HCT116 (cell line): ENCODE results near the gene ZNF225. TPM values are rescaled to one million over a fixed set of nuclear protein-coding genes. Genes with fewer than 3 reads are reported as not detected.

Experiments
- ATAC-seq: fragments of 200-7000 bp; cut with Tn5 transposase; 2 replicates; pipeline ENCODE4 v1.9.1; 2020; ENCODE audit warnings: mild to moderate bottlenecking, moderate library complexity
- BruUV-seq: library from RNA; stranded (reverse); fragments of 400-500 nt; replicated peaks from 2 replicates; lab custom pipeline; 2021; lab: Mats Ljungman, UMichigan
- CTCF ChIA-PET: fragments of 300-600 bp; sonication (Branson Sonifier 250); formaldehyde crosslinking; loops from one replicate; lab custom pipeline; 2021; ENCODE audit warnings: antibody characterized with exemption; lab: Charles Lee
- POLR2A ChIA-PET: fragments of 300-600, 350-600 bp; sonication (Branson Sonifier 250); formaldehyde crosslinking; loops from one replicate; lab custom pipeline; 2021; ENCODE audit warnings: antibody characterized with exemption; lab: Charles Lee
- RAD21 ChIA-PET, 2 experiments: fragments of 300-600 bp; sonication (Branson Sonifier 250); formaldehyde crosslinking; loops; one replicate each; lab custom pipeline; 2023; ENCODE audit warnings: low total read pairs in 2 of 2; ENCODE audit not compliant: uncharacterized antibody in 2 of 2, unreplicated experiment in 2 of 2, low non-redundant PET in 1 of 2; lab: Charles Lee
- DNase-seq: peaks from one replicate; pipeline ENCODE4 v3.0.0-alpha.2; 2010; ENCODE audit warnings: low read depth, low spot score
- H2AFZ ChIP-seq: fragments of 200-600 bp; shearing (Covaris generic), sonication (generic); 2 replicates; pipeline ENCODE4 v1.6.1; 2017; ENCODE audit warnings: low read depth, mixed run types, mixed read lengths, antibody characterized with exemption, low read length; ENCODE audit not compliant: poor library complexity, severe bottlenecking
- H3K27ac ChIP-seq: 2 replicates; pipeline ENCODE4 v1.5.1; 2012; ENCODE audit warnings: low read depth, low read length
- H3K27me3 ChIP-seq: fragments of 200-600 bp; sonication (generic); 2 replicates; pipeline ENCODE4 v1.6.1; 2016; ENCODE audit warnings: mixed run types, low read length, mixed read lengths; ENCODE audit not compliant: insufficient read depth
- H3K36me3 ChIP-seq, 2 experiments: fragments of 200-500 bp in 1 of 2; fragments of 200-600 bp in 1 of 2; sonication (Bioruptor generic) in 1 of 2; sonication (generic) in 1 of 2; 2 replicates each; pipeline versions ENCODE4 v1.5.1 to v1.6.1; 2014 to 2016; ENCODE audit warnings: low read length in 2 of 2, inconsistent platforms in 1 of 2, mixed read lengths in 1 of 2, mixed run types in 1 of 2; ENCODE audit not compliant: insufficient read depth in 2 of 2, control insufficient read depth in 1 of 2
- H3K4me1 ChIP-seq, 2 experiments: fragments of 200-600 bp in 1 of 2; sonication (generic) in 1 of 2; 2 replicates each; pipeline versions ENCODE4 v1.5.1 to v1.6.1; 2012 to 2017; ENCODE audit warnings: low read length in 2 of 2, inconsistent platforms in 1 of 2, mild to moderate bottlenecking in 1 of 2, mixed read lengths in 1 of 2, mixed run types in 1 of 2, moderate library complexity in 1 of 2; ENCODE audit not compliant: insufficient read depth in 2 of 2, control insufficient read depth in 1 of 2
- H3K4me2 ChIP-seq: fragments of 200-600 bp; sonication (generic); 2 replicates; pipeline ENCODE4 v1.6.1; 2017; ENCODE audit warnings: mixed run types, low read length, mixed read lengths
- H3K4me3 ChIP-seq, 2 experiments: fragments of 200-600 bp in 1 of 2; sonication (generic) in 1 of 2; replicated peaks in 1 of 2; 2 replicates each; pipeline ENCODE4 v1.5.1; 2011 to 2016; ENCODE audit warnings: low read length in 2 of 2, control low read depth in 1 of 2, low read depth in 1 of 2, mild to moderate bottlenecking in 1 of 2, mixed read lengths in 1 of 2, mixed run types in 1 of 2
- H3K79me2 ChIP-seq: fragments of 200-600 bp; sonication (generic); 2 replicates; pipeline ENCODE4 v1.6.1; 2017; ENCODE audit warnings: mild to moderate bottlenecking, mixed run types, low read length, moderate library complexity, mixed read lengths; ENCODE audit not compliant: insufficient read depth
- H3K9ac ChIP-seq: fragments of 200-600 bp; sonication (generic); 2 replicates; pipeline ENCODE4 v1.6.1; 2016; ENCODE audit warnings: low read length, mixed read lengths
- H3K9me2 ChIP-seq: fragments of 200-600 bp; sonication (generic), shearing (Covaris generic); 2 replicates; pipeline ENCODE4 v1.6.1; 2017; ENCODE audit warnings: mixed run types, mild to moderate bottlenecking, moderate library complexity; ENCODE audit not compliant: insufficient read depth
- H3K9me3 ChIP-seq, 2 experiments: fragments of 200-500 bp in 1 of 2; fragments of 200-600 bp in 1 of 2; sonication (Bioruptor generic) in 1 of 2; sonication (generic) in 1 of 2; 2 replicates each; pipeline ENCODE4 v1.6.1; 2014 to 2017; ENCODE audit warnings: low read length in 2 of 2, mixed read lengths in 2 of 2, inconsistent platforms in 1 of 2, low read depth in 1 of 2, mild to moderate bottlenecking in 1 of 2, mixed run types in 1 of 2, moderate library complexity in 1 of 2; ENCODE audit not compliant: control insufficient read depth in 1 of 2, insufficient read depth in 1 of 2
- H4K20me1 ChIP-seq: fragments of 200-600 bp; sonication (generic), shearing (Covaris generic); 2 replicates; pipeline ENCODE4 v1.6.1; 2017; ENCODE audit warnings: mixed run types, mild to moderate bottlenecking, moderate library complexity; ENCODE audit not compliant: insufficient read depth
- CEBPB ChIP-seq: IDR thresholded peaks from 2 replicates; pipeline ENCODE4 v1.6.1; 2012; ENCODE audit warnings: low read depth
- EGR1 ChIP-seq: IDR thresholded peaks from 2 replicates; pipeline ENCODE4 v1.6.1; 2012; ENCODE audit warnings: low read depth
- ELF1 ChIP-seq: IDR thresholded peaks from 2 replicates; pipeline ENCODE4 v1.6.1; 2012; ENCODE audit warnings: low read depth, borderline replicate concordance
- EZH2 ChIP-seq: fragments of 200-600 bp; sonication (generic); IDR thresholded peaks from 2 replicates; pipeline ENCODE4 v1.6.1; 2017; ENCODE audit warnings: antibody characterized with exemption, mixed run types
- EZH2phosphoT487 ChIP-seq: fragments of 200-600 bp; IDR thresholded peaks from 2 replicates; pipeline ENCODE4 v1.6.1; 2018; ENCODE audit warnings: antibody characterized with exemption, borderline replicate concordance
- POLR2AphosphoS5 ChIP-seq: IDR thresholded peaks from 2 replicates; pipeline ENCODE4 v1.6.1; 2011; ENCODE audit warnings: mild to moderate bottlenecking, low read depth, low read length, moderate library complexity
- RAD21 ChIP-seq: IDR thresholded peaks from 2 replicates; pipeline ENCODE4 v1.6.1; 2012; ENCODE audit warnings: low read depth, mild to moderate bottlenecking
- REST ChIP-seq: IDR thresholded peaks from 2 replicates; pipeline ENCODE4 v1.6.1; 2012; ENCODE audit warnings: low read depth
- SP1 ChIP-seq: IDR thresholded peaks from 2 replicates; pipeline ENCODE4 v1.6.1; 2012; ENCODE audit warnings: low read depth
- TCF7L2 ChIP-seq: IDR thresholded peaks from 2 replicates; pipeline ENCODE4 v1.7.0; 2011; ENCODE audit warnings: borderline replicate concordance, inconsistent platforms; ENCODE audit not compliant: insufficient read depth, insufficient read length; ENCODE audit errors: extremely low read depth
- intact Hi-C: fragments of 100-400 bp; cut with micrococcal nuclease; formaldehyde crosslinking; loops from 2 replicates; pipeline ENCODE4 v1.10.0; 2022
- total RNA-seq: library from RNA; stranded (reverse); gene quantifications from one replicate; pipeline ENCODE4 v1.2.1, GENCODE V29; 2021; ENCODE audit not compliant: unreplicated experiment
- TF ChIP-seq, protein P1 (sequence below), 3 experiments: fragments of 200-600 bp in 1 of 3; sonication (generic) in 1 of 3; IDR thresholded peaks in 2 of 3; conservative IDR thresholded peaks in 1 of 3; 2 replicates each; pipeline ENCODE4 v1.5.1; 2012 to 2017; ENCODE audit warnings: low read depth in 2 of 3, low read length in 2 of 3, antibody characterized with exemption in 1 of 3, borderline replicate concordance in 1 of 3, control low read depth in 1 of 3, mild to moderate bottlenecking in 1 of 3, mixed read lengths in 1 of 3, mixed run types in 1 of 3, moderate library complexity in 1 of 3; ENCODE audit not compliant: insufficient read depth in 1 of 3
- TF ChIP-seq, protein P2 (sequence below): IDR thresholded peaks from 2 replicates; pipeline ENCODE4 v1.6.1; 2012

ZNF225 gene
- total RNA-seq, 1 experiment from 2014 or later: 2.8 TPM

- Histone ChIP-seq H3K4me2 (no peak overlapping the region), H3K4me1 (no peaks in the 10 kb centered on the region), H3K27me3 (no peaks in the 10 kb centered on the region), H2AFZ (no peak overlapping the region), H3K9me3 (no peaks in the 10 kb centered on the region; a peak in 2 of 4 replicates), H3K4me3 (no peak overlapping the region), H3K79me2 (no peaks in the 10 kb centered on the region), H3K27ac (no peak overlapping the region), H4K20me1 (no peaks in the 10 kb centered on the region), H3K36me3 (no peaks in the 10 kb centered on the region), H3K9me2 (no peaks in the 10 kb centered on the region), H3K9ac (no peak overlapping the region)
- no peak for TF ChIP-seq EZH2
- no peak for TF ChIP-seq EGR1
- TF ChIP-seq, protein P1, sequence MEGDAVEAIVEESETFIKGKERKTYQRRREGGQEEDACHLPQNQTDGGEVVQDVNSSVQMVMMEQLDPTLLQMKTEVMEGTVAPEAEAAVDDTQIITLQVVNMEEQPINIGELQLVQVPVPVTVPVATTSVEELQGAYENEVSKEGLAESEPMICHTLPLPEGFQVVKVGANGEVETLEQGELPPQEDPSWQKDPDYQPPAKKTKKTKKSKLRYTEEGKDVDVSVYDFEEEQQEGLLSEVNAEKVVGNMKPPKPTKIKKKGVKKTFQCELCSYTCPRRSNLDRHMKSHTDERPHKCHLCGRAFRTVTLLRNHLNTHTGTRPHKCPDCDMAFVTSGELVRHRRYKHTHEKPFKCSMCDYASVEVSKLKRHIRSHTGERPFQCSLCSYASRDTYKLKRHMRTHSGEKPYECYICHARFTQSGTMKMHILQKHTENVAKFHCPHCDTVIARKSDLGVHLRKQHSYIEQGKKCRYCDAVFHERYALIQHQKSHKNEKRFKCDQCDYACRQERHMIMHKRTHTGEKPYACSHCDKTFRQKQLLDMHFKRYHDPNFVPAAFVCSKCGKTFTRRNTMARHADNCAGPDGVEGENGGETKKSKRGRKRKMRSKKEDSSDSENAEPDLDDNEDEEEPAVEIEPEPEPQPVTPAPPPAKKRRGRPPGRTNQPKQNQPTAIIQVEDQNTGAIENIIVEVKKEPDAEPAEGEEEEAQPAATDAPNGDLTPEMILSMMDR (IDR thresholded peaks at IDR 0.05 in 2 of 3, conservative IDR thresholded peaks at IDR 0.05 in 1 of 3; ENCODE audit: borderline replicate concordance in 1 of 3, insufficient read depth in 1 of 3, low read depth in 2 of 3, low read length in 2 of 3): no peak
- no peak for TF ChIP-seq ELF1
- TF ChIP-seq REST: no peak
- TF ChIP-seq EZH2phosphoT487: no peak
- TF ChIP-seq RAD21: no peak
- no peak for TF ChIP-seq CEBPB
- TF ChIP-seq POLR2AphosphoS5: no peak
- TF ChIP-seq, protein P2, sequence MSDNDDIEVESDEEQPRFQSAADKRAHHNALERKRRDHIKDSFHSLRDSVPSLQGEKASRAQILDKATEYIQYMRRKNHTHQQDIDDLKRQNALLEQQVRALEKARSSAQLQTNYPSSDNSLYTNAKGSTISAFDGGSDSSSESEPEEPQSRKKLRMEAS: no peak
- no peak for TF ChIP-seq SP1
- no peak for TF ChIP-seq TCF7L2
- intact Hi-C loops: no loop called here
- no peak for ATAC-seq
- ChIA-PET CTCF (no interaction called here), RAD21 (no interaction called here), POLR2A (no interaction called here)
- no TSS peak for BruUV-seq
- no peak for DNase-seq
These were observed 40.4 kb upstream of the ZNF225 start for GRCh38 chr19:44072543-44073401.
